ENCODE measurements around the gene BLOC1S3. TPM values are rescaled to one million over a fixed set of nuclear protein-coding genes. Genes with fewer than 3 reads are reported as not detected.

The BLOC1S3 gene
- total and polyA plus RNA-seq, 10 donors: 5.0 to 31.7 (median 16.4) TPM

Other genes starting within 250 kb of the BLOC1S3 start
- gene APOC4, start 236.5 kb upstream of the BLOC1S3 start, total RNA-seq: not detected
- gene APOC4, start 236.5 kb upstream of the BLOC1S3 start, polyA plus RNA-seq: under 1 TPM; 0.24 to 0.42 (median 0.32) TPM
- gene APOC2, start 232.7 kb upstream of the BLOC1S3 start, total RNA-seq: 1 to 10 TPM in 6 of 7 donors, not detected in 1; 1.8 to 5.0 (median 2.6) TPM
- 10 to 100 TPM in 1 of 3 donors, 1 to 10 TPM in 2; 1.2 to 34.0 (median 6.2) TPM for gene APOC2, start 232.7 kb upstream of the BLOC1S3 start, polyA plus RNA-seq
- 10 to 100 TPM; 66.5 to 97.6 (median 91.0) TPM for gene CLPTM1, start 223.4 kb upstream of the BLOC1S3 start, total RNA-seq
- gene CLPTM1, start 223.4 kb upstream of the BLOC1S3 start, polyA plus RNA-seq: 10 to 100 TPM; 44.9 to 62.8 (median 47.8) TPM
- 10 to 100 TPM; 16.6 to 67.4 (median 29.0) TPM for gene RELB, start 177.3 kb upstream of the BLOC1S3 start, total RNA-seq
- gene RELB, start 177.3 kb upstream of the BLOC1S3 start, polyA plus RNA-seq: 10 to 100 TPM; 23.8 to 48.7 (median 45.3) TPM
- gene CLASRP, start 139.7 kb upstream of the BLOC1S3 start, total RNA-seq: 100 to 1,000 TPM in 6 of 7 donors, 10 to 100 TPM in 1; 97.6 to 153 (median 143) TPM
- gene CLASRP, start 139.7 kb upstream of the BLOC1S3 start, polyA plus RNA-seq: 100 to 1,000 TPM in 2 of 3 donors, 10 to 100 TPM in 1; 61.3 to 215 (median 191) TPM
- 1 to 10 TPM; 3.9 to 7.5 (median 6.4) TPM for gene ZNF296, start 102.3 kb upstream of the BLOC1S3 start, total RNA-seq
- 10 to 100 TPM in 1 of 3 donors, 1 to 10 TPM in 2; 7.3 to 11.9 (median 8.8) TPM for gene ZNF296, start 102.3 kb upstream of the BLOC1S3 start, polyA plus RNA-seq
- gene GEMIN7, start 99.5 kb upstream of the BLOC1S3 start, total RNA-seq: 10 to 100 TPM; 19.6 to 33.4 (median 23.1) TPM
- gene GEMIN7, start 99.5 kb upstream of the BLOC1S3 start, polyA plus RNA-seq: 10 to 100 TPM; 43.6 to 51.1 (median 49.7) TPM
- 10 to 100 TPM; 16.2 to 27.1 (median 19.6) TPM for gene PPP1R37, start 85.6 kb upstream of the BLOC1S3 start, total RNA-seq
- gene PPP1R37, start 85.6 kb upstream of the BLOC1S3 start, polyA plus RNA-seq: 10 to 100 TPM; 14.3 to 36.7 (median 20.3) TPM
- gene NKPD1, start 17.8 kb upstream of the BLOC1S3 start, total RNA-seq: under 1 TPM in 6 of 7 donors, not detected in 1; 0.20 to 0.77 (median 0.23) TPM
- gene NKPD1, start 17.8 kb upstream of the BLOC1S3 start, polyA plus RNA-seq: under 1 TPM; 0.17 to 0.21 (median 0.19) TPM
- 10 to 100 TPM; 25.9 to 46.6 (median 36.3) TPM for gene TRAPPC6A, start 547 bp upstream of the BLOC1S3 start, total RNA-seq
- 100 to 1,000 TPM in 2 of 3 donors, 10 to 100 TPM in 1; 66.4 to 109 (median 105) TPM for gene TRAPPC6A, start 547 bp upstream of the BLOC1S3 start, polyA plus RNA-seq
- 10 to 100 TPM in 6 of 7 donors, 1 to 10 TPM in 1; 8.7 to 22.7 (median 16.4) TPM for gene EXOC3L2, start 66.6 kb downstream of the BLOC1S3 start, total RNA-seq
- 1 to 10 TPM; 1.9 to 9.0 (median 2.5) TPM for gene EXOC3L2, start 66.6 kb downstream of the BLOC1S3 start, polyA plus RNA-seq
- gene MARK4, start 72.5 kb downstream of the BLOC1S3 start, total RNA-seq: 10 to 100 TPM; 17.9 to 45.8 (median 31.3) TPM
- 10 to 100 TPM in 1 of 3 donors, 1 to 10 TPM in 2; 6.5 to 12.7 (median 6.9) TPM for gene MARK4, start 72.5 kb downstream of the BLOC1S3 start, polyA plus RNA-seq
- gene CKM, start 144.1 kb downstream of the BLOC1S3 start, total RNA-seq: under 1 TPM in 1 of 7 donors, not detected in 6; 0.49 TPM
- gene CKM, start 144.1 kb downstream of the BLOC1S3 start, polyA plus RNA-seq: 1 to 10 TPM in 1 of 3 donors, under 1 TPM in 2; 0.29 to 4.4 (median 0.76) TPM
- gene KLC3, start 162.0 kb downstream of the BLOC1S3 start, total RNA-seq: under 1 TPM in 1 of 7 donors, not detected in 6; 0.87 TPM
- gene KLC3, start 162.0 kb downstream of the BLOC1S3 start, polyA plus RNA-seq: under 1 TPM; 0.05 to 0.10 (median 0.07) TPM
- gene ERCC2, start 191.8 kb downstream of the BLOC1S3 start, total RNA-seq: 10 to 100 TPM; 12.2 to 22.1 (median 14.7) TPM
- gene ERCC2, start 191.8 kb downstream of the BLOC1S3 start, polyA plus RNA-seq: 10 to 100 TPM; 11.5 to 19.1 (median 17.3) TPM
- 10 to 100 TPM in 5 of 7 donors, 1 to 10 TPM in 2; 3.9 to 18.1 (median 12.5) TPM for gene PPP1R13L, start 226.3 kb downstream of the BLOC1S3 start, total RNA-seq
- gene PPP1R13L, start 226.3 kb downstream of the BLOC1S3 start, polyA plus RNA-seq: 10 to 100 TPM in 1 of 3 donors, 1 to 10 TPM in 2; 7.5 to 13.2 (median 8.8) TPM
- gene POLR1G, start 227.9 kb downstream of the BLOC1S3 start, total RNA-seq: 1 to 10 TPM; 2.6 to 4.3 (median 3.1) TPM
- gene POLR1G, start 227.9 kb downstream of the BLOC1S3 start, polyA plus RNA-seq: 1 to 10 TPM; 2.1 to 4.3 (median 2.5) TPM
- gene ERCC1, start 245.1 kb downstream of the BLOC1S3 start, total RNA-seq: 10 to 100 TPM; 47.3 to 69.4 (median 59.7) TPM
- gene ERCC1, start 245.1 kb downstream of the BLOC1S3 start, polyA plus RNA-seq: 10 to 100 TPM; 45.3 to 54.6 (median 50.0) TPM

Data from spleen (tissue), 10 donors.